Esophagus squamous epithelium (tissue), 5 donors: Measurements from ENCODE around the gene RIOX2. TPM values are rescaled to one million over a fixed set of nuclear protein-coding genes. Genes with fewer than 3 reads are reported as not detected.

Source experiments
- DNase-seq: peaks from one replicate; lab custom pipeline; 2025; lab: John Stamatoyannopoulos, UW
- H3K27ac ChIP-seq, 4 donors: fragments of 200-600 bp; sonication (generic); one replicate each; pipeline ENCODE4 v1.5.1; 2016 to 2019; ENCODE audit warnings: mild to moderate bottlenecking in 1 of 4
- H3K27me3 ChIP-seq, 4 donors: fragments of 200-600 bp; sonication (generic); 1 replicate in 3 of 4; 2 replicates in 1 of 4; pipeline versions ENCODE4 v1.5.1 to v1.6.0; 2017 to 2021; ENCODE audit warnings: antibody characterized with exemption in 1 of 4
- H3K36me3 ChIP-seq, 3 donors: fragments of 200-600 bp; sonication (generic); one replicate each; pipeline ENCODE4 v1.5.1; 2016 to 2019
- H3K4me1 ChIP-seq, 3 donors: fragments of 200-600 bp; sonication (generic); one replicate each; pipeline ENCODE4 v1.5.1; 2017 to 2019
- H3K4me3 ChIP-seq, 4 donors: fragments of 200-600 bp; sonication (generic); 1 replicate in 3 of 4; 2 replicates in 1 of 4; pipeline ENCODE4 v1.5.1; 2016 to 2019; ENCODE audit warnings: mild to moderate bottlenecking in 2 of 4, moderate library complexity in 1 of 4
- H3K9me3 ChIP-seq, 3 donors: fragments of 200-600 bp; sonication (generic); one replicate each; pipeline ENCODE4 v1.5.1; 2016 to 2019
- CTCF ChIP-seq, 6 experiments: fragments of 450-650 bp in 4 of 6; fragments of 200-600 bp in 2 of 6; sonication (generic) in 2 of 6; IDR thresholded peaks; one replicate each; pipeline ENCODE4 v1.5.1; 2016 to 2019; ENCODE audit warnings: antibody characterized with exemption in 6 of 6, mild to moderate bottlenecking in 4 of 6, moderate library complexity in 4 of 6
- POLR2A ChIP-seq, 4 donors: fragments of 450-650 bp; IDR thresholded peaks; one replicate each; pipeline ENCODE4 v1.6.1; 2017; ENCODE audit warnings: antibody characterized with exemption in 4 of 4, mild to moderate bottlenecking in 4 of 4, moderate library complexity in 3 of 4
- WGBS, 2 donors: methylation state at CpG; one replicate each; pipeline ENCODE4 v1.1.5; 2018; 5-methylcytosine and 5-hydroxymethylcytosine counted together
- intact Hi-C: fragments of 100-400 bp; cut with DNase I; formaldehyde crosslinking; loops from one replicate; pipeline ENCODE4 v1.15.0; 2022
- total RNA-seq, 4 donors: library from RNA; depleted of rRNA; stranded (reverse); fragments of >200 nt; gene quantifications; one replicate each; pipeline ENCODE4 v1.1.0, GENCODE V29; 2016
- donor health status: DM: yes; HTN: yes; CAD: no.

Gene RIOX2
- total RNA-seq, 4 donors from 2014 or later = 26.7 to 45.6 (median 41.1) TPM

GRCh38 chr3:97934980-97935695, 37.1 kb downstream of the RIOX2 start:
- Histone ChIP-seq H3K27ac (no peak overlapping the region), H3K9me3 (no peaks in the 10 kb centered on the region), H3K36me3 (peaks cover 0 to 98% (median 9%) of the 10 kb centered on the region in 3 donors), H3K27me3 (no peaks in the 10 kb centered on the region), H3K4me3 (no peak overlapping the region), H3K4me1 (peaks cover 0 to 15% (median 0%) of the 10 kb centered on the region in 3 donors)
- intact Hi-C loops = no loop called here
- no peak for TF ChIP-seq CTCF (IDR thresholded peaks at IDR 0.05)
- TF ChIP-seq POLR2A (IDR thresholded peaks at IDR 0.05) = no peak
- DNase-seq = no peak
- whole genome bisulfite sequencing, 2 donors = 91 to 100% methylated on average over 3 of the region's 3 CpGs

DNA sequence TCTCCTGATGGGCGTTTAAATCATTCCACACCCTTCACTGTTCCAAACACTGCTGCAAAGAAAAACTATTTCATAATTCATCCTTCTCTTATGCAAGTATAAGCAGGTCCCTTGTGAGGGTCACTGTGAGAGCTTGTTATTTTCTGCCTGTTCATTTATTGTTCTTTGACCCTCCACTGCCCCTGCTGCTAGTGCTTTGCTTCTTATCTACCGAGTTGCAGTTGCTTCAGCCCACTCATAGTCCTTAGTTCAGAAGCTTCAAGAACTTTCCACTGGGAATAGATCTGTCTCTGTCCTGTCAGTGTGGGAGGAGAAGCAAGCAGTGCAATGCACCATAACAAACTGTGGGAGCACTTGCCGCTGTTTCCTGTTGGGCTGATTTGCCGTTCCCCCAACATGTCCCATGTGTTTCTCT, 39.8 kb downstream of the RIOX2 start:
- peaks cover 0 to 15% (median 0%) of the 10 kb centered on the region in 3 donors for H3K4me1 ChIP-seq
- H3K27me3 ChIP-seq = no peaks in the 10 kb centered on the region
- no peaks in the 10 kb centered on the region for H3K9me3 ChIP-seq
- intact Hi-C loops = no loop called here
- no peak overlapping the region for H3K27ac ChIP-seq
- no peak for DNase-seq
- peaks cover 0 to 76% (median 6%) of the 10 kb centered on the region in 3 donors for H3K36me3 ChIP-seq
- TF ChIP-seq POLR2A (IDR thresholded peaks at IDR 0.05) (no peak), CTCF (IDR thresholded peaks at IDR 0.05) (no peak)
- 31 to 52% methylated on average over 4 of the region's 4 CpGs for WGBS, 2 donors
- H3K4me3 ChIP-seq = no peak overlapping the region

- no peaks in the 10 kb centered on the region for H3K27me3 ChIP-seq
- peaks cover 0 to 15% (median 0%) of the 10 kb centered on the region in 3 donors for H3K4me1 ChIP-seq
- DNase-seq = no peak
- H3K9me3 ChIP-seq = no peaks in the 10 kb centered on the region
- intact Hi-C loops = no loop called here
- H3K27ac ChIP-seq = no peak overlapping the region
- TF ChIP-seq POLR2A (IDR thresholded peaks at IDR 0.05) = no peak
- no peak for TF ChIP-seq CTCF (IDR thresholded peaks at IDR 0.05)
- H3K36me3 ChIP-seq = peaks cover 0 to 73% (median 0%) of the 10 kb centered on the region in 3 donors
- no peak overlapping the region for H3K4me3 ChIP-seq
- 43 to 81% methylated on average over 2 of the region's 2 CpGs for WGBS, 2 donors
These were observed 41.0 kb downstream of the RIOX2 start for GRCh38 chr3:97931218-97931617.

GRCh38 chr3:97930018-97930417, 42.2 kb downstream of the RIOX2 start:
- no peaks in the 10 kb centered on the region for H3K27me3 ChIP-seq
- H3K36me3 ChIP-seq = peaks cover 0 to 72% (median 0%) of the 10 kb centered on the region in 3 donors
- intact Hi-C loops = no loop called here
- H3K4me3 ChIP-seq = no peak overlapping the region
- DNase-seq = no peak
- H3K27ac ChIP-seq = no peak overlapping the region
- peaks cover 0 to 11% (median 0%) of the 10 kb centered on the region in 3 donors for H3K4me1 ChIP-seq
- TF ChIP-seq CTCF (IDR thresholded peaks at IDR 0.05) (no peak), POLR2A (IDR thresholded peaks at IDR 0.05) (no peak)
- no peaks in the 10 kb centered on the region for H3K9me3 ChIP-seq

- peaks cover 0 to 72% (median 0%) of the 10 kb centered on the region in 3 donors for H3K36me3 ChIP-seq
- DNase-seq = no peak
- H3K9me3 ChIP-seq = no peaks in the 10 kb centered on the region
- H3K27ac ChIP-seq = no peak overlapping the region
- no peak overlapping the region for H3K4me3 ChIP-seq
- WGBS, 2 donors = 59 to 79% methylated on average over 4 of the region's 4 CpGs
- no peaks in the 10 kb centered on the region for H3K27me3 ChIP-seq
- H3K4me1 ChIP-seq = peaks cover 0 to 11% (median 0%) of the 10 kb centered on the region in 3 donors
- TF ChIP-seq CTCF (IDR thresholded peaks at IDR 0.05) (no peak), POLR2A (IDR thresholded peaks at IDR 0.05) (no peak)
- intact Hi-C loops = no loop called here
These were observed 43.2 kb downstream of the RIOX2 start for GRCh38 chr3:97928986-97929385.
